WTC11 (cell line): ENCODE data around the gene NEURL4. TPM values are rescaled to one million over a fixed set of nuclear protein-coding genes. Genes with fewer than 3 reads are reported as not detected.
A peak's percentile ranks its signal among the peaks of the same experiment; 100 is the strongest.

ENCODE experiments used
- ATAC-seq: fragments of 200-7000 bp; cut with Tn5 transposase; 2 replicates; pipeline ENCODE4 v1.10.0; 2021; ENCODE audit warnings: mild to moderate bottlenecking, moderate library complexity
- CTCF ChIA-PET: fragments of 300-600 bp; sonication (Branson Sonifier 250); formaldehyde crosslinking; loops from one replicate; lab custom pipeline; 2021; ENCODE audit warnings: antibody characterized with exemption; lab: Charles Lee
- POLR2A ChIA-PET: fragments of 350-600 bp; sonication (Branson Sonifier 250); formaldehyde crosslinking; loops from one replicate; lab custom pipeline; 2021; ENCODE audit warnings: antibody characterized with exemption; lab: Charles Lee
- DNase-seq: peaks from one replicate; pipeline ENCODE4 v3.0.0; 2021; ENCODE audit warnings: low spot score
- H3K27ac Mint-ChIP-seq: 2 replicates; pipeline ENCODE4 v1.8.0; 2021; ENCODE audit warnings: mixed read lengths
- H3K27me3 Mint-ChIP-seq: 2 replicates; pipeline ENCODE4 v1.8.0; 2021; ENCODE audit warnings: low read depth, mild to moderate bottlenecking, moderate library complexity, mixed read lengths
- H3K36me3 Mint-ChIP-seq: 2 replicates; pipeline ENCODE4 v1.8.0; 2021; ENCODE audit warnings: mixed read lengths
- H3K4me1 Mint-ChIP-seq: 2 replicates; pipeline ENCODE4 v1.8.0; 2022; ENCODE audit warnings: mixed read lengths
- H3K4me3 Mint-ChIP-seq: 2 replicates; pipeline ENCODE4 v1.8.0; 2021; ENCODE audit warnings: mild to moderate bottlenecking, moderate library complexity, mixed read lengths
- H3K9me3 Mint-ChIP-seq: 2 replicates; pipeline ENCODE4 v1.8.0; 2021; ENCODE audit warnings: mixed read lengths
- ARID4B ChIP-seq: sonication (generic); formaldehyde crosslinking; IDR thresholded peaks from 2 replicates; pipeline ENCODE4 v1.8.0; 2023; ENCODE audit warnings: missing genetic modification reagents, mild to moderate bottlenecking, borderline replicate concordance
- ATF6 ChIP-seq: sonication (generic); formaldehyde crosslinking; IDR thresholded peaks from 2 replicates; pipeline ENCODE4 v1.8.1; 2023; ENCODE audit warnings: mild to moderate bottlenecking, missing genetic modification reagents
- CBFB ChIP-seq: sonication (generic); formaldehyde crosslinking; IDR thresholded peaks from 2 replicates; pipeline ENCODE4 v1.8.1; 2022; ENCODE audit warnings: mild to moderate bottlenecking, low read depth, missing genetic modification reagents
- EMX1 ChIP-seq: fragments of 250-450 bp; sonication (Bioruptor Pico); IDR thresholded peaks from 2 replicates; pipeline ENCODE4 v1.8.0; 2021; ENCODE audit warnings: mild to moderate bottlenecking
- ERG ChIP-seq: fragments of 250-450 bp; sonication (Bioruptor Pico); IDR thresholded peaks from 2 replicates; pipeline ENCODE4 v1.8.0; 2021; ENCODE audit warnings: mild to moderate bottlenecking
- FOXP1 ChIP-seq: sonication (generic); formaldehyde crosslinking; IDR thresholded peaks from 2 replicates; pipeline ENCODE4 v1.8.0; 2022; ENCODE audit warnings: missing genetic modification reagents, mild to moderate bottlenecking, moderate library complexity, borderline replicate concordance
- GRHL2 ChIP-seq: fragments of 250-450 bp; sonication (Bioruptor Pico); IDR thresholded peaks from 2 replicates; pipeline ENCODE4 v1.8.0; 2022; ENCODE audit warnings: mild to moderate bottlenecking, moderate library complexity; ENCODE audit not compliant: insufficient replicate concordance, severe bottlenecking
- GTF2I ChIP-seq: fragments of 250-450 bp; sonication (Bioruptor Pico); conservative IDR thresholded peaks from 2 replicates; pipeline ENCODE4 v1.4.0; 2021; ENCODE audit warnings: mild to moderate bottlenecking
- HMGA2 ChIP-seq: fragments of 250-450 bp; sonication (Bioruptor Pico); IDR thresholded peaks from 2 replicates; pipeline ENCODE4 v1.4.0; 2021; ENCODE audit warnings: mild to moderate bottlenecking, moderate library complexity
- IRF1 ChIP-seq: sonication (generic); formaldehyde crosslinking; IDR thresholded peaks from 2 replicates; pipeline ENCODE4 v1.8.0; 2023; ENCODE audit warnings: missing genetic modification reagents
- IRF2 ChIP-seq: sonication (generic); formaldehyde crosslinking; IDR thresholded peaks from 2 replicates; pipeline ENCODE4 v1.8.0; 2022; ENCODE audit warnings: low read depth, missing genetic modification reagents, borderline replicate concordance
- MXD4 ChIP-seq: fragments of 250-450 bp; sonication (Bioruptor Pico); IDR thresholded peaks from 2 replicates; pipeline ENCODE4 v1.8.0; 2021; ENCODE audit warnings: mild to moderate bottlenecking, moderate library complexity, borderline replicate concordance
- NFATC4 ChIP-seq: fragments of 250-450 bp; sonication (Bioruptor Pico); IDR thresholded peaks from 2 replicates; pipeline ENCODE4 v1.9.0; 2021; ENCODE audit warnings: mild to moderate bottlenecking
- NR3C1 ChIP-seq: sonication (generic); formaldehyde crosslinking; conservative IDR thresholded peaks from 2 replicates; pipeline ENCODE4 v1.8.1; 2023; ENCODE audit warnings: low read depth, mild to moderate bottlenecking, missing genetic modification reagents
- PRRX2 ChIP-seq: fragments of 250-450 bp; sonication (Bioruptor Pico); IDR thresholded peaks from 2 replicates; pipeline ENCODE4 v1.8.0; 2021; ENCODE audit warnings: mild to moderate bottlenecking
- TP53 ChIP-seq: sonication (generic); formaldehyde crosslinking; IDR thresholded peaks from 2 replicates; pipeline ENCODE4 v1.8.1; 2023; ENCODE audit warnings: mild to moderate bottlenecking, missing genetic modification reagents
- ZNF121 ChIP-seq: sonication (generic); formaldehyde crosslinking; IDR thresholded peaks from 2 replicates; pipeline ENCODE4 v1.8.0; 2023; ENCODE audit warnings: missing genetic modification reagents
- ZNF396 ChIP-seq: fragments of 250-450 bp; sonication (Bioruptor Pico); IDR thresholded peaks from 2 replicates; pipeline ENCODE4 v1.8.0; 2021; ENCODE audit warnings: mild to moderate bottlenecking, moderate library complexity, borderline replicate concordance
- total RNA-seq: library from RNA; stranded (reverse); gene quantifications from 3 replicates; pipeline ENCODE4 v1.2.3, GENCODE V29; 2021
- TF ChIP-seq, protein P1 (sequence below): sonication (generic); formaldehyde crosslinking; IDR thresholded peaks from 2 replicates; pipeline ENCODE4 v1.8.1; 2022; ENCODE audit warnings: low read depth, mild to moderate bottlenecking, moderate library complexity, missing genetic modification reagents, borderline replicate concordance
- TF ChIP-seq, protein P2 (sequence below): fragments of 250-450 bp; sonication (Bioruptor Pico); conservative IDR thresholded peaks from 2 replicates; pipeline ENCODE4 v1.9.0; 2021; ENCODE audit warnings: mild to moderate bottlenecking
- TF ChIP-seq, protein P3 (sequence below): fragments of 250-450 bp; sonication (Bioruptor Pico); IDR thresholded peaks from 2 replicates; pipeline ENCODE4 v2.1.2; 2022; ENCODE audit warnings: mild to moderate bottlenecking, moderate library complexity
- TF ChIP-seq, protein P4 (sequence below): sonication (generic); formaldehyde crosslinking; IDR thresholded peaks from 2 replicates; pipeline ENCODE4 v1.8.0; 2022; ENCODE audit warnings: mild to moderate bottlenecking, missing genetic modification reagents

The NEURL4 gene
- total RNA-seq, 1 experiment from 2014 or later, result 64.4 TPM

DNA sequence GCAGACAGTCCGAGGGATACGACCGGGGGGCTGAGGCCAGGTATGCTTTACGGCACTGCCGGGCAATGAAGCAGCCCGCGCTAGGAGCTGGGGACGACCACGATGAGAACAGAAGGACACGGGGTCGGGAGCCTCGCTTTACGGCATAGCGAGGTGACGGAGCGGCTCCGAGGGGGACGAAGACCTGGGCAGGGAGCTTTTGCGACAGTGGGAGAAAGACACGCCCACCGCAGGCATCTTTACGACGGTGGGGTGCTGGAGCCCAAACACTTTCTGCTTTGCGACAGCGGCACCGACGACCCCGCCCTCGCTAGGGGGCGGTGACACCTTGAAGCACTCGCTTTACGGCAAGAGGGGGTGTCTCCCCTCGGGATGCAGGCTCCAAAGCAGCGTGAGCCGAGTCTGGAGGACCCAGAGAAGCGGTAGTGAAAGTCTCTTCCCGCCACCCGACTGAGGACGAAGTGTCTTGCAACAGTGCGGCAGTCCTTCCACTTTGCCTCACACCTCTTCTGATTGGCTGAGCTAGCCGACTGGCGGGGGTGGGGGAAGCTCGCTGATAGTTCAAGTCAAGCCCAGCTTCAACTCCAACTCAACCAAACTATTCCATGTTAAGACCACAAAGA lies 350 bp upstream of the NEURL4 start:
- peak overlapping the region; percentile 93 for H3K4me3 Mint-ChIP-seq
- peaks cover 7% of the 10 kb centered on the region for H3K36me3 Mint-ChIP-seq
- peak; percentile 73 for ATAC-seq
- H3K4me1 Mint-ChIP-seq, result peaks cover 24% of the 10 kb centered on the region
- no peaks in the 10 kb centered on the region for H3K9me3 Mint-ChIP-seq
- H3K27ac Mint-ChIP-seq, result peak overlapping the region; percentile 100
- POLR2A ChIA-PET, result interaction anchor here (0.7 to 2.0 kb wide), 21 partner anchors 9 to 357 kb away, joined by 3 to 21 read pairs (median 4); partner anchors contain the start of genes ACADVL, CHRNB1, DLG4 and GPS2
- CTCF ChIA-PET, result interaction anchor here (0.5 to 2.2 kb wide), 36 partner anchors 8 to 589 kb away, joined by 3 to 27 read pairs (median 4); partner anchors contain the start of genes ACADVL, DLG4, GABARAP and GPS2
- peak; percentile 98 for DNase-seq
- H3K27me3 Mint-ChIP-seq, result no peaks in the 10 kb centered on the region
- no peak for TF ChIP-seq GTF2I (CRISPR knock-in tag)
- no peak for TF ChIP-seq ZNF396 (CRISPR knock-in tag)
- TF ChIP-seq NFATC4 (CRISPR knock-in tag), result no peak
- TF ChIP-seq IRF2 (CRISPR knock-in tag), result no peak
- no peak for TF ChIP-seq HMGA2 (CRISPR knock-in tag)
- TF ChIP-seq ZNF121, result no peak
- peak; percentile 46; the same call in 1 of the 2 replicates for TF ChIP-seq TP53 (CRISPR knock-in tag)
- TF ChIP-seq, protein P1, sequence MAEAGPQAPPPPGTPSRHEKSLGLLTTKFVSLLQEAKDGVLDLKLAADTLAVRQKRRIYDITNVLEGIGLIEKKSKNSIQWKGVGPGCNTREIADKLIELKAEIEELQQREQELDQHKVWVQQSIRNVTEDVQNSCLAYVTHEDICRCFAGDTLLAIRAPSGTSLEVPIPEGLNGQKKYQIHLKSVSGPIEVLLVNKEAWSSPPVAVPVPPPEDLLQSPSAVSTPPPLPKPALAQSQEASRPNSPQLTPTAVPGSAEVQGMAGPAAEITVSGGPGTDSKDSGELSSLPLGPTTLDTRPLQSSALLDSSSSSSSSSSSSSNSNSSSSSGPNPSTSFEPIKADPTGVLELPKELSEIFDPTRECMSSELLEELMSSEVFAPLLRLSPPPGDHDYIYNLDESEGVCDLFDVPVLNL (CRISPR knock-in tag), result no peak
- TF ChIP-seq, protein P2, sequence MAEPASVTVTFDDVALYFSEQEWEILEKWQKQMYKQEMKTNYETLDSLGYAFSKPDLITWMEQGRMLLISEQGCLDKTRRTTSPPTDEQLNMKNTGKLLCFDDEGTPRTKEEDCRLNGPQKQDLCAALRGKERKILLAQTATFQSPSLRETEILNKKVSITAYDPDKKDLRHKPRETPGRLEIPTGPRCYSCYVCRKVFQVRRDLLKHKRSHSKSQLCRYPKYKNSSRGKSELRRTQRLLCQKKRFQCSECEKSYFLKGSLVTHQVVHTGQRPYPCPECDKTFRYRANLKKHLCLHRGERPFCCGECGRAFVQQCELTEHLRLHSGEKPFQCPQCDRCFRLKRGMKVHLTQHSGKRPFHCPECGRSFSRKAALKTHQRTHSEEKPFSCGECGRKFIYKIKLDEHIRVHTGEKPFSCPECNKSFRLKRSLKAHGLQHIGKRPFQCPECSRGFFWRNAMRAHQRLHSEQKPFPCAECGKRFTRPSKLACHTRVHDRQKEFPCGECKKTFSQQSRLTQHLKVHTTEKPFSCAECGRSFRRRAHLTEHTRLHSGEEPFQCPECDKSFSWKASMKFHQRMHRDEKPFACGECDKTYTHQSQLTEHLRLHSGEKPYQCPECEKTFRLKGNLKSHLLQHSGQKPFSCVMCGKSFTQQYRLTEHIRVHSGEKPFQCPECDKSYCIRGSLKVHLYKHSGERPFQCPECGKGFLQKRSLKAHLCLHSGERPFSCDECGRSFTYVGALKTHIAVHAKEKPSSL (CRISPR knock-in tag), result no peak
- peak; percentile 10; the same call in 1 of the 2 replicates for TF ChIP-seq NR3C1 (CRISPR knock-in tag)
- TF ChIP-seq IRF1 (CRISPR knock-in tag), result no peak
- TF ChIP-seq, protein P3, sequence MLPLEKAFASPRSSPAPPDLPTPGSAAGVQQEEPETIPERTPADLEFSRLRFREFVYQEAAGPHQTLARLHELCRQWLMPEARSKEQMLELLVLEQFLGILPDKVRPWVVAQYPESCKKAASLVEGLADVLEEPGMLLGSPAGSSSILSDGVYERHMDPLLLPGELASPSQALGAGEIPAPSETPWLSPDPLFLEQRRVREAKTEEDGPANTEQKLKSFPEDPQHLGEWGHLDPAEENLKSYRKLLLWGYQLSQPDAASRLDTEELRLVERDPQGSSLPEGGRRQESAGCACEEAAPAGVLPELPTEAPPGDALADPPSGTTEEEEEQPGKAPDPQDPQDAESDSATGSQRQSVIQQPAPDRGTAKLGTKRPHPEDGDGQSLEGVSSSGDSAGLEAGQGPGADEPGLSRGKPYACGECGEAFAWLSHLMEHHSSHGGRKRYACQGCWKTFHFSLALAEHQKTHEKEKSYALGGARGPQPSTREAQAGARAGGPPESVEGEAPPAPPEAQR (CRISPR knock-in tag), result no peak
- TF ChIP-seq MXD4 (CRISPR knock-in tag), result no peak
- peak; percentile 39; the same call in 1 of the 2 replicates for TF ChIP-seq CBFB (CRISPR knock-in tag)
- no peak for TF ChIP-seq PRRX2 (CRISPR knock-in tag)
- no peak; the same call in 1 of the 2 replicates for TF ChIP-seq ARID4B (CRISPR knock-in tag)
- no peak for TF ChIP-seq EMX1
- TF ChIP-seq ATF6, result no peak
- TF ChIP-seq, protein P4, sequence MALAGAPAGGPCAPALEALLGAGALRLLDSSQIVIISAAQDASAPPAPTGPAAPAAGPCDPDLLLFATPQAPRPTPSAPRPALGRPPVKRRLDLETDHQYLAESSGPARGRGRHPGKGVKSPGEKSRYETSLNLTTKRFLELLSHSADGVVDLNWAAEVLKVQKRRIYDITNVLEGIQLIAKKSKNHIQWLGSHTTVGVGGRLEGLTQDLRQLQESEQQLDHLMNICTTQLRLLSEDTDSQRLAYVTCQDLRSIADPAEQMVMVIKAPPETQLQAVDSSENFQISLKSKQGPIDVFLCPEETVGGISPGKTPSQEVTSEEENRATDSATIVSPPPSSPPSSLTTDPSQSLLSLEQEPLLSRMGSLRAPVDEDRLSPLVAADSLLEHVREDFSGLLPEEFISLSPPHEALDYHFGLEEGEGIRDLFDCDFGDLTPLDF (CRISPR knock-in tag), result no peak
- 0 out of 2 replicates have a peak, but pooled peaks have one; percentile 31 for TF ChIP-seq FOXP1 (CRISPR knock-in tag)
- TF ChIP-seq GRHL2 (CRISPR knock-in tag), result no peak
- TF ChIP-seq ERG (CRISPR knock-in tag), result no peak
